ENCODE data around the gene TPCN1. TPM values are rescaled to one million over a fixed set of nuclear protein-coding genes. Genes with fewer than 3 reads are reported as not detected.
A peak's percentile ranks its signal among the peaks of the same experiment; 100 is the strongest.

The TPCN1 gene
- total RNA-seq, 1 experiment from 2014 or later: 91.1 TPM

- CTCF ChIA-PET: no interaction called here
- H3K4me1 Mint-ChIP-seq (ENCODE audit: low read depth, unreplicated experiment): peaks cover 11% of the 10 kb centered on the region
- peak overlapping the region; percentile 64 for H3K27ac Mint-ChIP-seq (ENCODE audit: unreplicated experiment)
- H3K9me3 Mint-ChIP-seq (ENCODE audit: low read depth, unreplicated experiment): no peaks in the 10 kb centered on the region
- peaks cover 22% of the 10 kb centered on the region for H3K36me3 Mint-ChIP-seq (ENCODE audit: insufficient read depth, unreplicated experiment)
- DNase-seq: no peak
- TF ChIP-seq CTCF (IDR thresholded peaks at IDR 0.05; ENCODE audit: unreplicated experiment): no peak
- H3K27me3 Mint-ChIP-seq (ENCODE audit: unreplicated experiment): no peaks in the 10 kb centered on the region
- H3K4me3 Mint-ChIP-seq (ENCODE audit: low read depth, unreplicated experiment): no peak overlapping the region
- intact Hi-C loops (cut with micrococcal nuclease; ENCODE audit: unreplicated experiment): no loop called here
- no TSS peak for BruUV-seq (replicated peaks)
Measured at GRCh38 chr12:113301811-113302210, 80.5 kb downstream of the TPCN1 start.

GRCh38 chr12:113302466-113302865 lies 81.2 kb downstream of the TPCN1 start:
- CTCF ChIA-PET: no interaction called here
- Mint-ChIP-seq H3K4me1 (ENCODE audit: low read depth, unreplicated experiment) (peaks cover 11% of the 10 kb centered on the region), H3K9me3 (ENCODE audit: low read depth, unreplicated experiment) (no peaks in the 10 kb centered on the region), H3K36me3 (ENCODE audit: insufficient read depth, unreplicated experiment) (peaks cover 22% of the 10 kb centered on the region), H3K4me3 (ENCODE audit: low read depth, unreplicated experiment) (no peak overlapping the region), H3K27ac (ENCODE audit: unreplicated experiment) (peak overlapping the region; percentile 64), H3K27me3 (ENCODE audit: unreplicated experiment) (no peaks in the 10 kb centered on the region)
- intact Hi-C loops (cut with micrococcal nuclease; ENCODE audit: unreplicated experiment): no loop called here
- TF ChIP-seq CTCF (IDR thresholded peaks at IDR 0.05; ENCODE audit: unreplicated experiment): no peak
- DNase-seq: no peak
- no TSS peak for BruUV-seq (replicated peaks)

GRCh38 chr12:113302886-113303640 lies 81.8 kb downstream of the TPCN1 start:
- peaks cover 11% of the 10 kb centered on the region for H3K4me1 Mint-ChIP-seq (ENCODE audit: low read depth, unreplicated experiment)
- CTCF ChIA-PET: no interaction called here
- H3K4me3 Mint-ChIP-seq (ENCODE audit: low read depth, unreplicated experiment): no peak overlapping the region
- TF ChIP-seq CTCF (IDR thresholded peaks at IDR 0.05; ENCODE audit: unreplicated experiment): no peak
- DNase-seq: no peak
- H3K27me3 Mint-ChIP-seq (ENCODE audit: unreplicated experiment): no peaks in the 10 kb centered on the region
- intact Hi-C loops (cut with micrococcal nuclease; ENCODE audit: unreplicated experiment): no loop called here
- no peak overlapping the region for H3K27ac Mint-ChIP-seq (ENCODE audit: unreplicated experiment)
- BruUV-seq (replicated peaks): no TSS peak
- no peaks in the 10 kb centered on the region for H3K9me3 Mint-ChIP-seq (ENCODE audit: low read depth, unreplicated experiment)
- H3K36me3 Mint-ChIP-seq (ENCODE audit: insufficient read depth, unreplicated experiment): peaks cover 25% of the 10 kb centered on the region

- intact Hi-C loops (cut with micrococcal nuclease; ENCODE audit: unreplicated experiment): loop anchor here (5.0 kb wide), 1 partner anchor 108 kb away; no protein-coding TSS in a partner anchor
Measured at GRCh38 chr12:113305281-113305856, 84.1 kb downstream of the TPCN1 start.

More at GRCh38 chr12:113305281-113305856, 84.1 kb downstream of the TPCN1 start:
- TF ChIP-seq CTCF (IDR thresholded peaks at IDR 0.05; ENCODE audit: unreplicated experiment): no peak
- DNase-seq: no peak
- BruUV-seq (replicated peaks): no TSS peak
- Mint-ChIP-seq H3K9me3 (ENCODE audit: low read depth, unreplicated experiment) (no peaks in the 10 kb centered on the region), H3K27ac (ENCODE audit: unreplicated experiment) (no peak overlapping the region), H3K27me3 (ENCODE audit: unreplicated experiment) (no peaks in the 10 kb centered on the region), H3K4me1 (ENCODE audit: low read depth, unreplicated experiment) (no peaks in the 10 kb centered on the region), H3K36me3 (ENCODE audit: insufficient read depth, unreplicated experiment) (peaks cover 15% of the 10 kb centered on the region), H3K4me3 (ENCODE audit: low read depth, unreplicated experiment) (no peak overlapping the region)
- CTCF ChIA-PET: no interaction called here
